NOMO-1 treated with dmso at 0.1 percent for 144 hours (cell line): Measurements from ENCODE around the gene C3orf62.

Experiments
- DNase-seq: peaks from one replicate; lab custom pipeline; 2025; ENCODE audit not compliant: unreplicated experiment; lab: John Stamatoyannopoulos, UW

The C3orf62 gene

GRCh38 chr3:49276475-49277382 is at the start of gene C3orf62:
C3orf62 (minus strand) TSS chr3:49277232; CDS start chr3:49276872, 360 bp downstream.
- DNase-seq: no peak

DNA sequence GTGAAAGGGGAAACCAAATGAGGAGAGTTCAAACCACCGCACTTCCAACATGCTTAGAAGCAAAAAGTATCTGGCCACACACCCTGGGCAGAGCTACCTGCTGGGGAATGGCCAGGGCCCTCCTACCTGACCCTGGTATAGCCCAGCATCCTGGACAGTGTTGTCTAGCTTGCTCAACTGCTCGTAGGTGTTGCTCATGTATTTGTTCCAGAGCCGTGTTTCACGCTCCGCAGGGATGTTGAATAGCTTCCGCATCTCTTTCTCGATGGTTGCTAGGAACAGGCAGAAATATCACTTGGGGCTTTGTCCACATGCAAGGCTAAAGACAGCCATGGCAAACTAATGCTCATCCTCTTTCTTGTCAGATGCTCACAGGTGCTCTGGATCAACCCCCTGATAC is 47.7 kb upstream of the C3orf62 start:
- no peak for DNase-seq

GRCh38 chr3:49316696-49317457 is 39.8 kb upstream of the C3orf62 start:
- no peak for DNase-seq

GRCh38 chr3:49313896-49314688 is 37.1 kb upstream of the C3orf62 start:
- DNase-seq: no peak

DNA sequence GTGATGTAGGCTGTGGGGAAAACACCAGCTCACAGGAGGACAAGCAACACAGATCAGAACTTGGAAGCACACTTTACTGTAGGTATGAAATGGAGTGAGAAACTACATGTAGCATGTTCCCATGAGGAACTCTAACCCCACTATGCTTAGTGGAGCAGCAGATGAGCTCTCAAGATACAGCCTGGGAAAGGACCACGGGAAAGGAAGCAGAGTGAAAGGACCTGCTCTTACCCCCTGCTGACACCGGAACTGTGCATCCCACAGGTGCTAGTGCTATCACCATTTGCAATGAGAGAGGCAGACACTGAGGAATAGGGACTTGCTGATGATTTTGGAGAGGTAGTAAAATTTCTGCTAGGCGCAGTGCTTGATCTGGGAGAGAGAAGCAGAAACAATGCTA is 34.3 kb upstream of the C3orf62 start:
- no peak for DNase-seq

GRCh38 chr3:49310677-49311076 is 33.6 kb upstream of the C3orf62 start:
- no peak for DNase-seq

GRCh38 chr3:49305608-49306007 is 28.6 kb upstream of the C3orf62 start:
- DNase-seq: no peak

DNA sequence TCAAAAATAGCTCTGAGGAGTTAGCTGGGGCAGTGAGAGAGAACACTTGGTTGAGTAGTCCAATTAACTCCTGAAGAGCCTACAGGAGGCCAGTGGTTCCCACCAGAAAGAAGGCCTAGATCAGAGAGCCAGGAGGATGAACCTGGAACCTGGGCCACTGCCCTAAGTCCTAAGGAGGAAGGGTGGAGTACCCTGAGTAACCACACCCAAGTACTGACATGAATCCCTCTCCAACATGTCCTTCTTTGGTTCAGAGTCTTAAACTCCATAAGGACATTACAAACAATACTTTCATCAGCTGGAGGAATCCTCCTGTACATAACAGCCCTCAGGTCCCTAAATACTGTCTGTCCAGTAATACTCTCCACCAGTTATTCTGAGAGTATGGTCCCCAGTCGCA is 25.6 kb upstream of the C3orf62 start:
- no peak for DNase-seq

DNA sequence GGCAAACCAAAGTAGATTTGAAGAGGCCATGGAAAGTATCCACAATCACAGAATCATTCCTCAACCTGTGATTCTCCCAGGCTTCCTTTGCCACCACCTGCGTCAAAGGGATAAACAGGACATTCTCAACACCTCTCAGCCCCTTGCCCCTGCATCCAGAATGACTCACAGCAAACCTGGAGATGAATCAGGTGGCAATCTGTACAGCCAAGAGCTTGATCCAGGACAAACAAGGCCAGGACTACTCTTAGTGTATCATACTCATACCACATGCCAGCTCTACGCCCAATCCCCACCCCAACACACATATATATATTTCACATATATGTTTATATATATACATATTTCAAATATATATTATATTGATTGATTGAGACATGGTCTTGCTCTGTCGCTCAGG is 23.6 kb upstream of the C3orf62 start:
- no peak for DNase-seq

DNA sequence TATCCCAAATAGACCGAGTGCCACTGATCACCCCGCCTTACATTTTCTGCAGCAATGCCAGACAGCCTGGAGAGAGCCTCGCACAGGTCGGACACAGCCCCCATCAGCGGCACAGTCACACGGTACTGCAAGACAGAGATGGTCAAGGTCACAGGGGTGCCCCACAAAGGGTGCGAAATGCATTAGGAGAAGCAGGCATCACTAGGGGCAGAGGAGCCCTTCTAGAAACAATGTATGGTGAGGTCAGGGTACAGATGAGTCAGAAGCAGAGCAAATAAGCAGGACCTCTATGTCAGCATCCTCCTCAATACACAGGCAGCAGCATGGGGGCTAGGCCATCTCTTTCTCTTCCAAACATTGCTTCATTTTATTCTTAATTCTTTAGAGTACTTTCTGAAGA is 21.5 kb upstream of the C3orf62 start:
- no peak for DNase-seq

DNA sequence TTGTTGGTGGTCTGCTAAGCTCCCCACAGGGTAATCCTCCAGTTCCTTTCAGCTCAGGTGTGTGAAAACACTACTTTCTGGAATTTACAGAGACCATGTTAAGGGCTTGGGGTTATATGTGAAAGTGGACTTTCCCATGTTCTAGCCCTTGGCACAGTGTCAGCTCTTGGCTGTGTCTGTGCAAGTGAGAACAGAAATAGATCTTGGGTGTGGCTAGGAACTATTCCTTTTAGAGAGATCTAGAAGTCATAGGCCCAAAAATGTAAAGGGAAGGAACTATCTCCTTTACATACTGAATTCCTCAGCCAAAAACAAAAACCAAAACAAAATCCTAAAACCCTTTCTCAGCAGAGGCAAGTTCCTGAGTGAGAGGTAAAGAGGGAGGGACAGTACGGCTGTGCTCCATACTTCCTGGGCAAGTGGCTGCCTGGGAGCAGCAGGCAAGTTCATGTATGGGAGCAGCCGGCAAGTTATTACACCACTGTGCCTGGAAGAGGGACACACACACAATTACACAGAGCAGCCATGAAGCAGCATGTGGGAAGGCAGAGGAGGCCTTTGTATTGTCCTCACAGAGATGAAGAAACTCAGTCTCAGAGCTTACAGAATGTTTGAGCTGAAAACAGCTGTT is 19.9 kb upstream of the C3orf62 start:
- DNase-seq: no peak

DNA sequence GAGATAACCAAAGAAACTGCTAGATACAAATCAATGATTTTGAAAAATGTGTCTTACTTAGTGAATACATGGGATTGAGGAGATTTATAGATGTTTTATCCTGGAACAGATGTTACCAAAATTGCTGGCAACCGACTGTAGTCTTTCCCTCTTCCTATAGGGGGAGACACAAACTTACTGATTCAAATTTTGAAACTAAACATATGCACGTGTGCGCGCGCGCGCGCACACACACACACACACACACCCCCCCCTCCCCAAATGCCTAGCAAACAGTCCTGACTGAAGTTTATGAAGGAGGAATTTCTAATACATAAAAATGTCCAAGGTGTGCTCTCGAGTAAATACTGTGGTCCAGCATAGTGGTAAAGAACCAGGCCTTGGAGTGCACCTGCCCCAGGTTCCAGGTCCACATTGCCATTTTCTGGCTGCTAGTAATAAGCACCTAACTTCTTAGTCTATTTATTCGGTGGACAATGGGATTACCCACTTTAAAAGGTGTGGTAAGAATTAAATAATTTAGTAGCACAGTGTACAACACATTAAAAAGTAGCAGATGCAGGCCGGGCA is 18.5 kb upstream of the C3orf62 start:
- DNase-seq: no peak

DNA sequence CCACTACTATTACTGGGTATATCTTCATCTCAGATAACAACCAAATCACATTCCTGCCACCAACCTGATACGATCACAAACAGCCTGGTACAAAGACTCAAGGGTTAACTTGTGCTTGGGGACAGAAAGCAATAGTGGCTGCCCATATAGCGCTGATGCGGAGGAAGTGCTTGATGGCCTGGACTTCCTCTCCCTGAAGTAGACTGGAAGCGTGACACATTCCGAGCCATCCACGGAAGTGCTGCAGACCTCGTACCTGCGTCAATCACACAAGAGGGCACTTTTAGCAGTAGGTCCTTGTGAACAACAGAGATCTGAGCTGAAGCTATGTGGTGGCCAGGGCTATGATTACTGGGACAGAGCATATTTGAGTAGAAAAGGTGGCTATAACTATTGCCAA is 17.3 kb upstream of the C3orf62 start:
- no peak for DNase-seq

DNA sequence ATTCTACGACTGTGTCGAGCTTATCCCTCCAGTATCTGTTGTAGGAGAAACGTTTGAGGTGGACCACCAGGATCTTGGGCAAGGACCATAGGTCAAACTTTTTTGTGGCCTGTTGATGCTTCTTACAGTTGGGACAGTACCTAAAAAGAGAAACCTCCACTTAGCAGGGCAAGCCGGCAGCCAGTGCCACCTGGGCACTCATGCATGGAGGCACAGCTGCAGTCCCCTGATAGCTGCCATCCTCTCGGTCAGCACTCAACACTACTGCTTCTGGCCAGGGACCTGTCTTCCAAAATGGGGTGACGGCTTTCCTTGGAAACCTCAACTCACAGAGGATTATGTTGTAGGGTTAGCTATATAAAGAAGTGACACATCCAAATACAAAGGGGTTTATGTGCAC is 7.0 kb upstream of the C3orf62 start:
- no peak for DNase-seq

DNA sequence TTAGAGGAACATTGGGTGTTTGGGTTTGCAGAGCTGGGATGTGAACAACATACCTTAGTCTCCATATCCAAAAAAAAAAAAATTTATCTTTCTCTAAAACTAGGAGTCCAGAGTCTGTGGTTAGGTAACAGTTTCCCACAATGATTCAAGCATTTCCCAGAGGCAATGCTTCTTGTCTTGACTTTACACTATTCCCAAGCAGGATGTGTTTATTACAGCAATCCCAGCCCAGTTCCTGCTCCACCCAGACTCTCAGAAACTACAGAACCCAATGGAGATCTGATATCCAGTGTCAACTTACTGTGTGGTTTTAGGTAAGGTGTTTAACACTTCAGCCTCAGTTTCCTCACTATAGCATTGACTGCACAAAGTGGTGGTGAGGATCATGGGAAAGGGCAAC is 2.3 kb upstream of the C3orf62 start:
- no peak for DNase-seq

DNA sequence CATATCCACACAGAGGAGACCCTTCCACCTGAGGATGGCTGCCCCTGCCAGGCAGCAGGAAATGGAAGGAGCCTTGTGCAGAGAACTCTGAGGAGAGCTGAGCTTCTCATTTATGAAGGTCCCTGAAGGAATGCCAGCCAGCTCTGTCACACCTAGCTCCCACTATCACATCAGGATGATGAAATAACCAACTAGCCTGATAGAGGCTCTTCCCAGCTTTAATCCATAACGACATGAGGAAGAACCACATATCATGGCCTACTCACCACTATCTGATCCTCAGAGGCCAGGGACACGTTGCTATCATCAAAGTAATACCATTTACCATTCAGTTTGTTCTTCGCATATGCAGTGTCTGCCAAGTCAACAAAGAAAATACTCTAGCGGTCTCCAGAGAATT is 1.5 kb upstream of the C3orf62 start:
- DNase-seq: no peak

GRCh38 chr3:49277383-49277775 is 347 bp upstream of the C3orf62 start:
- DNase-seq: no peak

DNA sequence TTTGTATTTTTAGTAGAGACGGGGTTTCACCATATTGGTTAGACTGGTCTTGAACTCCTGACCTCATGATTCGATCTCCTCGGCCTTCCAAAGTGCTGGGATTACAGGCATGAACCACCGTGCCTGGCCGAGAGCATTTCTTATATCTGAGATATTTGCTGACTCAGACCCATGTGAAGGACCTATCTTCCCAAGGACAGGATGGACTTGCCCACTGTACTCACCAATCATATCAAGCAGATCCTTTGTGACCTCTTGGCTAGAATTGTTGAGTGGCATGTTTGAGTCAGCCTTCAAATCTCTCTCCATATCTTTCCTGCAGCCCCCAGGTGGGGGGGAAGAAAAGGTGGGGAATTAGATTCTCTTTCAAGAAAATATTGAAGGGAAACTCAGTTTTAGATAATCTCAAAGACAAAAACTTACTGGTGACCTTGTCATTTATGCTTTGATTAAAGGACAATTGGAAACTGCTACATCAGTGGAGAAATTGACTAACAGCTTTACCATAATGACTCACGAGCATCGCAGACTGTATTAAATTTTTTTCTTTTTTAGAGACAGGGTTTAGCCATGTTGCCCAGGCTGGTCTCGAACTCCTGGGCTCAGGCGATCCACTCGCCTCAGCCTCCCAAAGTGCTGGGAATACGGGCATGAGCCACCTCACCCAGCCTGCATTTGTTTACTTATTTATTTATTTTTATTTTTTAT is 3.1 kb downstream of the C3orf62 start:
- DNase-seq: no peak

GRCh38 chr3:49271047-49271446 is 6.0 kb downstream of the C3orf62 start:
- DNase-seq: no peak

- DNase-seq: no peak
Measured at GRCh38 chr3:49270156-49270500, 6.9 kb downstream of the C3orf62 start.
